ENCODE measurements around the gene TMEM164. TPM values are rescaled to one million over a fixed set of nuclear protein-coding genes. Genes with fewer than 3 reads are reported as not detected.

The TMEM164 gene
- total and polyA plus RNA-seq, 8 donors: 7.3 to 21.3 (median 11.9) TPM

GRCh38 chrX:110004215-110004614 lies 1.3 kb downstream of the TMEM164 start:
- peak; percentile 25 to 45 (median 31) for ATAC-seq
- intact Hi-C loops (cut with DNase I): no loop called here
- FAIRE-seq: no peak
- Histone ChIP-seq H3K27me3 (peaks cover 0 to 1% (median 0%) of the 10 kb centered on the region in 4 donors), H3K4me1 (peaks cover 0 to 10% (median 0%) of the 10 kb centered on the region in 3 donors), H3K36me3 (no peaks in the 10 kb centered on the region), H3K9me3 (no peaks in the 10 kb centered on the region), H3K4me3 (peak overlapping the region in 2 of 4 donors; percentile 46 to 55), H3K27ac (peak overlapping the region in 2 of 4 donors; percentile 8)
- DNase-seq: peak; percentile 38 to 64 (median 55)
- WGBS, 2 donors: 27 to 48% methylated on average over 8 of the region's 8 CpGs
- no peak for TF ChIP-seq CTCF (IDR thresholded peaks at IDR 0.05)

GRCh38 chrX:110004731-110005369 lies 1.9 kb downstream of the TMEM164 start:
- FAIRE-seq: no peak
- no peak for TF ChIP-seq CTCF (IDR thresholded peaks at IDR 0.05)
- no peak overlapping the region for H3K27ac ChIP-seq
- H3K36me3 ChIP-seq: no peaks in the 10 kb centered on the region
- ATAC-seq: no peak
- intact Hi-C loops (cut with DNase I): no loop called here
- no peak for DNase-seq
- no peaks in the 10 kb centered on the region for H3K9me3 ChIP-seq
- H3K4me1 ChIP-seq: peaks cover 0 to 10% (median 0%) of the 10 kb centered on the region in 3 donors
- H3K4me3 ChIP-seq: no peak overlapping the region
- WGBS, 2 donors: 20 to 44% methylated on average over 3 of the region's 3 CpGs
- H3K27me3 ChIP-seq: no peaks in the 10 kb centered on the region

GRCh38 chrX:110006161-110006560 lies 3.2 kb downstream of the TMEM164 start:
- FAIRE-seq (no peak), ATAC-seq (no peak), DNase-seq (no peak)
- intact Hi-C loops (cut with DNase I): no loop called here
- Histone ChIP-seq H3K27ac (no peak overlapping the region), H3K4me1 (peaks cover 0 to 10% (median 0%) of the 10 kb centered on the region in 3 donors), H3K36me3 (no peaks in the 10 kb centered on the region), H3K9me3 (no peaks in the 10 kb centered on the region), H3K4me3 (no peak overlapping the region), H3K27me3 (no peaks in the 10 kb centered on the region)
- 67 to 82% methylated on average over 2 of the region's 2 CpGs for whole genome bisulfite sequencing, 2 donors
- no peak for TF ChIP-seq CTCF (IDR thresholded peaks at IDR 0.05)

GRCh38 chrX:110006821-110007375 lies 4.0 kb downstream of the TMEM164 start:
- Histone ChIP-seq H3K27me3 (no peaks in the 10 kb centered on the region), H3K4me3 (no peak overlapping the region), H3K36me3 (no peaks in the 10 kb centered on the region), H3K27ac (no peak overlapping the region), H3K4me1 (peaks cover 0 to 10% (median 0%) of the 10 kb centered on the region in 3 donors), H3K9me3 (no peaks in the 10 kb centered on the region)
- intact Hi-C loops (cut with DNase I): no loop called here
- 19 to 28% methylated on average over 3 of the region's 3 CpGs for WGBS, 2 donors
- no peak for TF ChIP-seq CTCF (IDR thresholded peaks at IDR 0.05)
- no peak for FAIRE-seq
- ATAC-seq: no peak
- peak in 1 of 6 donors; percentile 7 for DNase-seq

Measured in pancreas (tissue), 10 donors.